GM12864 (cell line): ENCODE data around the gene SLC5A3.

Experiments
- DNase-seq: peaks from one replicate; pipeline ENCODE4 v3.0.0-alpha.2; 2011; ENCODE audit warnings: low read depth
- H3K4me3 ChIP-seq: 2 replicates; pipeline ENCODE4 v1.5.1; 2011; ENCODE audit warnings: mild to moderate bottlenecking, low read depth, low read length, control low read depth
- CTCF ChIP-seq: IDR thresholded peaks from 2 replicates; pipeline ENCODE4 v1.5.1; 2011; ENCODE audit warnings: low read depth, mild to moderate bottlenecking, moderate library complexity, low read length, control low read depth, inconsistent platforms; ENCODE audit errors: missing control alignments

Gene SLC5A3

GRCh38 chr21:34110594-34111202 is 37.3 kb downstream of the SLC5A3 start:
- no peak for TF ChIP-seq CTCF
- DNase-seq = no peak

GRCh38 chr21:34112316-34113033 is 39.1 kb downstream of the SLC5A3 start:
- TF ChIP-seq CTCF = no peak

More at GRCh38 chr21:34110594-34111202, 37.3 kb downstream of the SLC5A3 start:
- no peak overlapping the region for H3K4me3 ChIP-seq

GRCh38 chr21:34113842-34114241 is 40.5 kb downstream of the SLC5A3 start:
- H3K4me3 ChIP-seq = no peak overlapping the region
- no peak for DNase-seq

More at GRCh38 chr21:34112316-34113033, 39.1 kb downstream of the SLC5A3 start:
- no peak overlapping the region for H3K4me3 ChIP-seq
- no peak for DNase-seq

GRCh38 chr21:34115160-34115559 is 41.8 kb downstream of the SLC5A3 start:
- TF ChIP-seq CTCF = no peak
- H3K4me3 ChIP-seq = no peak overlapping the region
- no peak for DNase-seq

More at GRCh38 chr21:34113842-34114241, 40.5 kb downstream of the SLC5A3 start:
- TF ChIP-seq CTCF = no peak

GRCh38 chr21:34116569-34116968 is 43.2 kb downstream of the SLC5A3 start:
- no peak overlapping the region for H3K4me3 ChIP-seq
- TF ChIP-seq CTCF = no peak
- DNase-seq = no peak

- TF ChIP-seq CTCF = no peak
- H3K4me3 ChIP-seq = no peak overlapping the region
- no peak for DNase-seq
Measured at GRCh38 chr21:34120867-34121266, 47.5 kb downstream of the SLC5A3 start.
